ENCODE results near the gene TSR3.
A peak's percentile ranks its signal among the peaks of the same experiment; 100 is the strongest.

TSR3 gene

GRCh38 chr16:1323296-1324239 lies 28.1 kb downstream of the TSR3 start:
- DNase-seq (ENCODE audit: low read depth): no peak

- no peak for DNase-seq (ENCODE audit: low read depth)
These were observed 29.3 kb downstream of the TSR3 start for GRCh38 chr16:1322407-1322806.

GRCh38 chr16:1320658-1321240 lies 30.9 kb downstream of the TSR3 start:
- DNase-seq (ENCODE audit: low read depth): no peak

GRCh38 chr16:1320097-1320496 lies 31.6 kb downstream of the TSR3 start:
- no peak for DNase-seq (ENCODE audit: low read depth)

GRCh38 chr16:1319041-1319440 lies 32.6 kb downstream of the TSR3 start:
- DNase-seq (ENCODE audit: low read depth): no peak

- no peak for DNase-seq (ENCODE audit: low read depth)
These were observed 33.5 kb downstream of the TSR3 start for GRCh38 chr16:1318268-1318545.

GRCh38 chr16:1317479-1318267 lies 34.0 kb downstream of the TSR3 start:
- no peak for DNase-seq (ENCODE audit: low read depth)

GRCh38 chr16:1316033-1316405 lies 35.7 kb downstream of the TSR3 start:
- no peak for DNase-seq (ENCODE audit: low read depth)

- DNase-seq (ENCODE audit: low read depth): no peak
These were observed 36.3 kb downstream of the TSR3 start for GRCh38 chr16:1315081-1316032.

GRCh38 chr16:1314399-1315068 lies 37.1 kb downstream of the TSR3 start:
- DNase-seq (ENCODE audit: low read depth): no peak

- DNase-seq (ENCODE audit: low read depth): no peak
These were observed 37.8 kb downstream of the TSR3 start for GRCh38 chr16:1313721-1314369.

GRCh38 chr16:1312903-1313302 lies 38.8 kb downstream of the TSR3 start:
- no peak for DNase-seq (ENCODE audit: low read depth)

GRCh38 chr16:1312467-1312816 lies 39.2 kb downstream of the TSR3 start:
- DNase-seq (ENCODE audit: low read depth): no peak

GRCh38 chr16:1311738-1312466 lies 39.8 kb downstream of the TSR3 start:
- DNase-seq (ENCODE audit: low read depth): no peak

- DNase-seq (ENCODE audit: low read depth): no peak
These were observed 40.4 kb downstream of the TSR3 start for GRCh38 chr16:1311212-1311737.

GRCh38 chr16:1310832-1311200 lies 40.9 kb downstream of the TSR3 start:
- DNase-seq (ENCODE audit: low read depth): no peak

GRCh38 chr16:1309888-1310831 lies 41.5 kb downstream of the TSR3 start:
- DNase-seq (ENCODE audit: low read depth): no peak

GRCh38 chr16:1308977-1309885 lies 42.4 kb downstream of the TSR3 start, which contains the start of gene UBE2I:
UBE2I (plus strand) TSS chr16:1309636; CDS start chr16:1314031, 4,395 bp downstream.
- DNase-seq (ENCODE audit: low read depth): peak; percentile 90
